ENCODE data around the gene METTL25.

GRCh38 chr12:82357340-82357739 lies 989 bp upstream of the METTL25 start:
- no peak for TF ChIP-seq CREB1 (CRISPR knock-in tag; IDR thresholded peaks at IDR 0.05; ENCODE audit: low read depth)
- TF ChIP-seq, protein P1, sequence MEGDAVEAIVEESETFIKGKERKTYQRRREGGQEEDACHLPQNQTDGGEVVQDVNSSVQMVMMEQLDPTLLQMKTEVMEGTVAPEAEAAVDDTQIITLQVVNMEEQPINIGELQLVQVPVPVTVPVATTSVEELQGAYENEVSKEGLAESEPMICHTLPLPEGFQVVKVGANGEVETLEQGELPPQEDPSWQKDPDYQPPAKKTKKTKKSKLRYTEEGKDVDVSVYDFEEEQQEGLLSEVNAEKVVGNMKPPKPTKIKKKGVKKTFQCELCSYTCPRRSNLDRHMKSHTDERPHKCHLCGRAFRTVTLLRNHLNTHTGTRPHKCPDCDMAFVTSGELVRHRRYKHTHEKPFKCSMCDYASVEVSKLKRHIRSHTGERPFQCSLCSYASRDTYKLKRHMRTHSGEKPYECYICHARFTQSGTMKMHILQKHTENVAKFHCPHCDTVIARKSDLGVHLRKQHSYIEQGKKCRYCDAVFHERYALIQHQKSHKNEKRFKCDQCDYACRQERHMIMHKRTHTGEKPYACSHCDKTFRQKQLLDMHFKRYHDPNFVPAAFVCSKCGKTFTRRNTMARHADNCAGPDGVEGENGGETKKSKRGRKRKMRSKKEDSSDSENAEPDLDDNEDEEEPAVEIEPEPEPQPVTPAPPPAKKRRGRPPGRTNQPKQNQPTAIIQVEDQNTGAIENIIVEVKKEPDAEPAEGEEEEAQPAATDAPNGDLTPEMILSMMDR (conservative IDR thresholded peaks at IDR 0.05; ENCODE audit: low read depth in 2 of 2): no peak
- TF ChIP-seq EZH2 (IDR thresholded peaks at IDR 0.05; ENCODE audit: low read depth, unreplicated experiment): no peak
- TF ChIP-seq, protein P2, sequence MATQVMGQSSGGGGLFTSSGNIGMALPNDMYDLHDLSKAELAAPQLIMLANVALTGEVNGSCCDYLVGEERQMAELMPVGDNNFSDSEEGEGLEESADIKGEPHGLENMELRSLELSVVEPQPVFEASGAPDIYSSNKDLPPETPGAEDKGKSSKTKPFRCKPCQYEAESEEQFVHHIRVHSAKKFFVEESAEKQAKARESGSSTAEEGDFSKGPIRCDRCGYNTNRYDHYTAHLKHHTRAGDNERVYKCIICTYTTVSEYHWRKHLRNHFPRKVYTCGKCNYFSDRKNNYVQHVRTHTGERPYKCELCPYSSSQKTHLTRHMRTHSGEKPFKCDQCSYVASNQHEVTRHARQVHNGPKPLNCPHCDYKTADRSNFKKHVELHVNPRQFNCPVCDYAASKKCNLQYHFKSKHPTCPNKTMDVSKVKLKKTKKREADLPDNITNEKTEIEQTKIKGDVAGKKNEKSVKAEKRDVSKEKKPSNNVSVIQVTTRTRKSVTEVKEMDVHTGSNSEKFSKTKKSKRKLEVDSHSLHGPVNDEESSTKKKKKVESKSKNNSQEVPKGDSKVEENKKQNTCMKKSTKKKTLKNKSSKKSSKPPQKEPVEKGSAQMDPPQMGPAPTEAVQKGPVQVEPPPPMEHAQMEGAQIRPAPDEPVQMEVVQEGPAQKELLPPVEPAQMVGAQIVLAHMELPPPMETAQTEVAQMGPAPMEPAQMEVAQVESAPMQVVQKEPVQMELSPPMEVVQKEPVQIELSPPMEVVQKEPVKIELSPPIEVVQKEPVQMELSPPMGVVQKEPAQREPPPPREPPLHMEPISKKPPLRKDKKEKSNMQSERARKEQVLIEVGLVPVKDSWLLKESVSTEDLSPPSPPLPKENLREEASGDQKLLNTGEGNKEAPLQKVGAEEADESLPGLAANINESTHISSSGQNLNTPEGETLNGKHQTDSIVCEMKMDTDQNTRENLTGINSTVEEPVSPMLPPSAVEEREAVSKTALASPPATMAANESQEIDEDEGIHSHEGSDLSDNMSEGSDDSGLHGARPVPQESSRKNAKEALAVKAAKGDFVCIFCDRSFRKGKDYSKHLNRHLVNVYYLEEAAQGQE (IDR thresholded peaks at IDR 0.05; ENCODE audit: unreplicated experiment): no peak
- no peak for TF ChIP-seq EZH2phosphoT487 (IDR thresholded peaks at IDR 0.05; ENCODE audit: unreplicated experiment)
- TF ChIP-seq POLR2AphosphoS5 (IDR thresholded peaks at IDR 0.05; ENCODE audit: low read depth): no peak
- TF ChIP-seq ZNF114 (CRISPR knock-in tag; IDR thresholded peaks at IDR 0.05): no peak
- no peak for TF ChIP-seq ZNF331 (CRISPR knock-in tag; IDR thresholded peaks at IDR 0.05; ENCODE audit: low read depth)
